Progenitor cell of endocrine pancreas (in vitro differentiated cells): ENCODE results near the gene C13orf42. TPM values are rescaled to one million over a fixed set of nuclear protein-coding genes. Genes with fewer than 3 reads are reported as not detected.
A peak's percentile ranks its signal among the peaks of the same experiment; 100 is the strongest.

Experiments used
- DNase-seq: peaks from one replicate; pipeline ENCODE4 v3.0.0; 2021; ENCODE audit warnings: low spot score; ENCODE audit not compliant: unreplicated experiment
- H3K27ac Mint-ChIP-seq: 2 replicates; pipeline ENCODE4 v1.8.0; 2021; ENCODE audit warnings: mild to moderate bottlenecking, moderate library complexity, mixed read lengths
- H3K27me3 Mint-ChIP-seq: 2 replicates; pipeline ENCODE4 v1.8.0; 2021; ENCODE audit warnings: mixed read lengths
- H3K36me3 Mint-ChIP-seq: 2 replicates; pipeline ENCODE4 v1.8.0; 2022; ENCODE audit warnings: mixed read lengths; ENCODE audit not compliant: insufficient read depth
- H3K4me1 Mint-ChIP-seq: 2 replicates; pipeline ENCODE4 v1.8.0; 2021; ENCODE audit warnings: low read depth, mixed read lengths
- H3K4me3 Mint-ChIP-seq: 2 replicates; pipeline ENCODE4 v1.8.0; 2021; ENCODE audit warnings: low read depth, mild to moderate bottlenecking, moderate library complexity, mixed read lengths
- H3K9me3 Mint-ChIP-seq: 2 replicates; pipeline ENCODE4 v1.8.0; 2021; ENCODE audit warnings: low read depth, mixed read lengths
- CTCF ChIP-seq: fragments of 200-600 bp; sonication (generic); IDR thresholded peaks from one replicate; pipeline ENCODE4 v1.5.0; 2021; ENCODE audit warnings: antibody characterized with exemption, mild to moderate bottlenecking; ENCODE audit not compliant: unreplicated experiment
- total RNA-seq: library from RNA; stranded (reverse); gene quantifications from 2 replicates; pipeline ENCODE4 v1.2.1, GENCODE V29; 2021

The C13orf42 gene
- total RNA-seq, 1 donor from 2014 or later = not detected

DNA sequence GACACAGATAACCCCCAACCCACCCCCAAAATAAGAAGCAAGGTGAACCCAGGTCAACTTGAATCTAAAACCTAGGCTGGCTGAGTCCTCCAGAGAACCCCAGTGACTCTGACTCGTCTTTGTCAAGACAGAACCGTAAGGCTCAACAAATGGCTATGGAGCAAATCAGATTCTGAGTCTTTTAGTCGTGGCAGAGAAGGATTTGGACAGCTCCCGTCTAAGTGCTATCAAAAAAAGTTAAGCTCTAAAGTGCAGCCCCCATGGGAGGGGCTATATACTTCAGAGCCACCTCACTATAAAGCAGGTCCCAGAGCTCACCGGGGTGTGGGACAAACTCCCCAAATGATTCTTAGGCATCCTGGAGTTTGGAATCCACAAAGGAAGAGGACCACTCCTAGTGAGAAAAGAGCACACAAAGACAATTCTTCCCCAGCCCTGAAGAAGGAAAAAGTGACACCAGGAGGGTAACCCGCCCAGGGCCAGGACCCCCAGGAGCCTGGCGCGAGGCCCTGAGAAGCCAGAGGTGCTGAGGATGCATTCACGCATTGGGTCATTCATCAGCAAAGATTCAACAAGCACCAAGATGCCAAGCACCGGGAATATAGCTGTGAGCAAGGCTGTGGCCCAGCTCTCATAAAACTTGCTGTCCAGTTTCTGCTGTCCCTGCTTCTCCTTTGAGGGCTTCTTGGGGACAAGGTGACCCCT lies 25.4 kb upstream of the C13orf42 start:
- Mint-ChIP-seq H3K4me1 (no peaks in the 10 kb centered on the region), H3K9me3 (peaks cover 6% of the 10 kb centered on the region), H3K27me3 (no peaks in the 10 kb centered on the region), H3K36me3 (peaks cover 1% of the 10 kb centered on the region), H3K4me3 (no peak overlapping the region), H3K27ac (no peak overlapping the region)
- no peak for TF ChIP-seq CTCF
- no peak for DNase-seq

- peaks cover 1% of the 10 kb centered on the region for H3K36me3 Mint-ChIP-seq
- no peaks in the 10 kb centered on the region for H3K4me1 Mint-ChIP-seq
- H3K9me3 Mint-ChIP-seq = peaks cover 16% of the 10 kb centered on the region
- no peaks in the 10 kb centered on the region for H3K27me3 Mint-ChIP-seq
- no peak for TF ChIP-seq CTCF
- no peak for DNase-seq
- no peak overlapping the region for H3K4me3 Mint-ChIP-seq
- H3K27ac Mint-ChIP-seq = no peak overlapping the region
Observed at GRCh38 chr13:51134763-51135365, 23.8 kb upstream of the C13orf42 start.

- peaks cover 1% of the 10 kb centered on the region for H3K36me3 Mint-ChIP-seq
- H3K4me1 Mint-ChIP-seq = peaks cover 1% of the 10 kb centered on the region
- no peak overlapping the region for H3K27ac Mint-ChIP-seq
- no peak for DNase-seq
- H3K9me3 Mint-ChIP-seq = peaks cover 31% of the 10 kb centered on the region
- H3K27me3 Mint-ChIP-seq = no peaks in the 10 kb centered on the region
- H3K4me3 Mint-ChIP-seq = no peak overlapping the region
- no peak for TF ChIP-seq CTCF
Observed at GRCh38 chr13:51130348-51130747, 19.3 kb upstream of the C13orf42 start.

DNA sequence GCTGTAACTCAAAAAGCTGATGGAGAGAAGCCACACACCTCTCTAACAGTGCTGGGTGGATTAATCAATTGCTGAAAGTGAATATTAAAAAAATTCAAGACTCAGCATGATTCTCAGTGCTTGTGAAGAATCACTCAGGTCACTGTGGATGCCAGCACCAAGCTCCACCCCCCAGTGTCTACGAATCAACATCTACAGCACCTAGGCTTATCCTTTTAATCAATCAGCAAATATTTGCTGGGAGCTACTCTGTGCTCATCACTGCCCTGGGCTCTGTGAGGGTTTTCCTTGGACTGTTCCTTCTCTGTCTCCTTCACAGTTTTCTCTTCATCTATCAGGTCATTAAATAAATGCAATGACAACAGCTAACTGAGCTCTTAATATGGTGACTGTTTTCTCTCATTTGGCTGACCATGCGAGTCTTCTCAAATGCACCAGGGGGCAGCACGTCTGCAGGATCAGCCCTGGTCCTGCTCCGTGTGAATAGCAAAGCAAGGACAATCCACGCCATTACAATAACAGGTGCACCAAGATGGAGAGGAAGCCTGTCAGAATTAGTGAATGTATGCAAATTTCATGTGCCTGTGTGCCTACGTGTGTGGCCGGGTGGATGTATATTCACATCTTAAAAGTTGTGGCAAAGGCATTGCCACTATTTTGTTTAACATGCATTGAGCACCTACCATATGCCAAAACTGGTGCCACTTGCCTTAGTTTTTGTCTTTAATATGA lies 14.6 kb upstream of the C13orf42 start:
- Mint-ChIP-seq H3K27me3 (no peaks in the 10 kb centered on the region), H3K9me3 (peaks cover 21% of the 10 kb centered on the region), H3K27ac (no peak overlapping the region), H3K4me1 (peaks cover 16% of the 10 kb centered on the region), H3K36me3 (no peaks in the 10 kb centered on the region), H3K4me3 (no peak overlapping the region)
- DNase-seq = no peak
- peak; percentile 80 for TF ChIP-seq CTCF

GRCh38 chr13:51122868-51123566 lies 11.9 kb upstream of the C13orf42 start:
- no peak overlapping the region for H3K27ac Mint-ChIP-seq

More at GRCh38 chr13:51122868-51123566, 11.9 kb upstream of the C13orf42 start:
- no peak for TF ChIP-seq CTCF
- H3K9me3 Mint-ChIP-seq = no peaks in the 10 kb centered on the region
- peaks cover 3% of the 10 kb centered on the region for H3K27me3 Mint-ChIP-seq
- no peaks in the 10 kb centered on the region for H3K36me3 Mint-ChIP-seq
- peaks cover 16% of the 10 kb centered on the region for H3K4me1 Mint-ChIP-seq
- no peak overlapping the region for H3K4me3 Mint-ChIP-seq
- no peak for DNase-seq
